Natural killer cell (primary cell): ENCODE measurements around the gene TMBIM1. TPM values are rescaled to one million over a fixed set of nuclear protein-coding genes. Genes with fewer than 3 reads are reported as not detected.
A peak's percentile ranks its signal among the peaks of the same experiment; 100 is the strongest.

Source experiments
- ATAC-seq, 3 donors: fragments of 150-1000 bp in 2 of 3; fragments of 200-7000 bp in 1 of 3; cut with Tn5 transposase; 1 replicate in 1 of 3; 2 replicates in 2 of 3; pipeline ENCODE4 v1.10.0; 2021; ENCODE audit warnings: mild to moderate bottlenecking in 2 of 3, moderate library complexity in 2 of 3
- DNase-seq, 2 donors: peaks; one replicate each; pipeline versions ENCODE4 v3.0.0 to v3.0.0-alpha.2; 2013 to 2021; ENCODE audit warnings: mixed read lengths in 1 of 2
- H3K27ac ChIP-seq: one replicate; pipeline ENCODE4 v1.5.1; 2013; ENCODE audit warnings: mild to moderate bottlenecking, low read length
- H3K27me3 ChIP-seq: one replicate; pipeline ENCODE4 v1.6.1; 2013; ENCODE audit warnings: low read length; ENCODE audit not compliant: control insufficient read depth, insufficient read depth
- H3K36me3 ChIP-seq: one replicate; pipeline ENCODE4 v1.6.1; 2013; ENCODE audit warnings: low read length; ENCODE audit not compliant: control insufficient read depth, insufficient read depth
- H3K4me1 ChIP-seq: one replicate; pipeline ENCODE4 v1.6.1; 2013; ENCODE audit warnings: low read length; ENCODE audit not compliant: control insufficient read depth, insufficient read depth
- H3K4me3 ChIP-seq: one replicate; pipeline ENCODE4 v1.5.1; 2013; ENCODE audit warnings: low read length
- H3K9me3 ChIP-seq: one replicate; pipeline ENCODE4 v1.6.1; 2013; ENCODE audit warnings: low read length; ENCODE audit not compliant: control insufficient read depth, insufficient read depth
- H3K27ac Mint-ChIP-seq, 2 donors: one replicate each; pipeline ENCODE4 v1.8.0; 2022; ENCODE audit warnings: mild to moderate bottlenecking in 2 of 2, mixed read lengths in 2 of 2, moderate library complexity in 1 of 2
- H3K27me3 Mint-ChIP-seq, 2 donors: one replicate each; pipeline ENCODE4 v1.8.0; 2022; ENCODE audit warnings: low read depth in 2 of 2, mixed read lengths in 2 of 2
- H3K36me3 Mint-ChIP-seq: one replicate; pipeline ENCODE4 v1.8.0; 2022; ENCODE audit warnings: mixed read lengths
- H3K4me1 Mint-ChIP-seq, 2 donors: one replicate each; pipeline ENCODE4 v1.8.0; 2022; ENCODE audit warnings: mixed read lengths in 2 of 2
- H3K4me3 Mint-ChIP-seq: one replicate; pipeline ENCODE4 v1.8.0; 2022; ENCODE audit warnings: mild to moderate bottlenecking, moderate library complexity, mixed read lengths
- H3K9me3 Mint-ChIP-seq, 2 donors: one replicate each; pipeline ENCODE4 v1.8.0; 2022; ENCODE audit warnings: mixed read lengths in 2 of 2
- CTCF ChIP-seq: fragments of 200-600 bp; IDR thresholded peaks from one replicate; pipeline ENCODE4 v1.8.0; 2022; ENCODE audit warnings: antibody characterized with exemption
- WGBS: methylation state at CpG from one replicate; pipeline ENCODE4 v1.1.7; 2013; ENCODE audit warnings: missing lambda C conversion rate; ENCODE audit not compliant: insufficient coverage; 5-methylcytosine and 5-hydroxymethylcytosine counted together
- intact Hi-C: fragments of 100-400 bp; cut with micrococcal nuclease; formaldehyde crosslinking; loops from one replicate; pipeline ENCODE4 v1.14.2; 2022
- total RNA-seq, 4 donors: library from RNA; stranded (reverse); fragments of 120-200 nt in 1 of 4; gene quantifications; one replicate each; pipeline versions ENCODE4 v1.2.3 to v1.2.4, GENCODE V29; 2013 to 2022

Gene TMBIM1
- total RNA-seq, 3 donors from 2014 or later (not counting 1 experiment from before 2014, with no cell fraction given): 84.9 to 107 (median 95.1) TPM

- whole genome bisulfite sequencing: 88% methylated on average over 5 of the region's 5 CpGs
- H3K4me1 ChIP-seq: peaks cover 38% of the 10 kb centered on the region
- no peaks in the 10 kb centered on the region for H3K9me3 Mint-ChIP-seq
- H3K27me3 ChIP-seq: no peaks in the 10 kb centered on the region
- H3K27ac Mint-ChIP-seq: peak overlapping the region in 1 of 2 donors; percentile 100
- H3K4me3 ChIP-seq: no peak overlapping the region
- peaks cover 29 to 41% of the 10 kb centered on the region in 2 donors for H3K4me1 Mint-ChIP-seq
- no peak for TF ChIP-seq CTCF
- H3K36me3 ChIP-seq: no peaks in the 10 kb centered on the region
- H3K27me3 Mint-ChIP-seq: no peaks in the 10 kb centered on the region
- H3K9me3 ChIP-seq: no peaks in the 10 kb centered on the region
- H3K27ac ChIP-seq: no peak overlapping the region
- no peak overlapping the region for H3K4me3 Mint-ChIP-seq
- DNase-seq (no peak), ATAC-seq (no peak)
- intact Hi-C loops: no loop called here
- H3K36me3 Mint-ChIP-seq: no peaks in the 10 kb centered on the region
Observed at GRCh38 chr2:218294430-218295022, 2.2 kb upstream of the TMBIM1 start.

GRCh38 chr2:218293715-218294429 lies 1.6 kb upstream of the TMBIM1 start:
- no peak overlapping the region for H3K4me3 ChIP-seq
- no peak overlapping the region for H3K27ac ChIP-seq
- Mint-ChIP-seq H3K4me1 (peaks cover 32 to 46% of the 10 kb centered on the region in 2 donors), H3K9me3 (no peaks in the 10 kb centered on the region), H3K27ac (peak overlapping the region; percentile 100), H3K36me3 (no peaks in the 10 kb centered on the region), H3K27me3 (no peaks in the 10 kb centered on the region), H3K4me3 (peak overlapping the region; percentile 50)
- TF ChIP-seq CTCF: no peak
- peaks cover 44% of the 10 kb centered on the region for H3K4me1 ChIP-seq
- intact Hi-C loops: loop anchor here (2.0 kb wide), 1 partner anchor 103 kb away; no protein-coding TSS in a partner anchor
- H3K9me3 ChIP-seq: no peaks in the 10 kb centered on the region
- H3K27me3 ChIP-seq: no peaks in the 10 kb centered on the region
- WGBS: 61% methylated on average over 4 of the region's 5 CpGs
- DNase-seq: peak in 1 of 2 donors; percentile 36
- ATAC-seq: no peak
- H3K36me3 ChIP-seq: no peaks in the 10 kb centered on the region

GRCh38 chr2:218291318-218292047 lies 820 bp downstream of the TMBIM1 start:
- Mint-ChIP-seq H3K36me3 (no peaks in the 10 kb centered on the region), H3K9me3 (no peaks in the 10 kb centered on the region), H3K27me3 (no peaks in the 10 kb centered on the region), H3K27ac (peak overlapping the region; percentile 100), H3K4me3 (peak overlapping the region; percentile 92), H3K4me1 (peaks cover 53 to 70% of the 10 kb centered on the region in 2 donors)
- Histone ChIP-seq H3K27ac (peak overlapping the region; percentile 86), H3K36me3 (no peaks in the 10 kb centered on the region), H3K27me3 (no peaks in the 10 kb centered on the region), H3K9me3 (no peaks in the 10 kb centered on the region), H3K4me3 (peak overlapping the region; percentile 55), H3K4me1 (peaks cover 64% of the 10 kb centered on the region)
- WGBS: 18% methylated on average over 12 of the region's 12 CpGs
- ATAC-seq (peak in 1 of 3 donors; percentile 2), DNase-seq (peak in 1 of 2 donors; percentile 47)
- intact Hi-C loops: loop anchor here (1.0 to 2.0 kb wide), 2 partner anchors 21 to 105 kb away; partner anchors contain the start of genes AAMP and PNKD
- TF ChIP-seq CTCF: no peak
